Fibroblast of pulmonary artery (primary cell): ENCODE results near the gene SPPL2A.

Source experiments
- DNase-seq: peaks from one replicate; pipeline ENCODE4 v3.0.0-alpha.2; 2010; ENCODE audit warnings: low read depth
- H3K4me3 ChIP-seq: replicated peaks from 2 replicates; pipeline ENCODE4 v1.5.1; 2011; ENCODE audit warnings: low read depth, mild to moderate bottlenecking, control low read depth, low read length, moderate library complexity
- CTCF ChIP-seq: IDR thresholded peaks from 2 replicates; pipeline ENCODE4 v1.5.1; 2011; ENCODE audit warnings: mild to moderate bottlenecking, control low read depth, low read length, inconsistent platforms; ENCODE audit errors: missing control alignments

SPPL2A gene

DNA sequence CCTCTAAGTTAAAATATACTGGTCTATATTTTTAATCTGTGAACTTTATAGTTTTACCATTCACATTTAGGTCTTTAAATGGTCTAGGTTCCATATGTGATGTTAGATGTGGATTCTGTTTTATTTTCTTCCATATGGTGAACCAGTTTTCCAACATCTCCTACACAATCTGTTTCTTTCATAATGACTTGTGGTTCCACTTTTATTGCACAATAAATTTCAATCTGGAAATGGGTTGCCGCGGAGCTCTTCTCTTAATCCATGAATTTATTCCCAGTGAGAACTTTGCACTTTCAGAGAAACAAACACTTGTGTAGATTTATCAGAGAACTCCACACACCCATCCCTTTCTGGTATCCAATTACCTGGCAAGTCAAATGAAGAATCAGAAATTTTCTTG is 20.9 kb upstream of the SPPL2A start:
- no peak for DNase-seq
- TF ChIP-seq CTCF, result no peak
- no peak overlapping the region for H3K4me3 ChIP-seq

DNA sequence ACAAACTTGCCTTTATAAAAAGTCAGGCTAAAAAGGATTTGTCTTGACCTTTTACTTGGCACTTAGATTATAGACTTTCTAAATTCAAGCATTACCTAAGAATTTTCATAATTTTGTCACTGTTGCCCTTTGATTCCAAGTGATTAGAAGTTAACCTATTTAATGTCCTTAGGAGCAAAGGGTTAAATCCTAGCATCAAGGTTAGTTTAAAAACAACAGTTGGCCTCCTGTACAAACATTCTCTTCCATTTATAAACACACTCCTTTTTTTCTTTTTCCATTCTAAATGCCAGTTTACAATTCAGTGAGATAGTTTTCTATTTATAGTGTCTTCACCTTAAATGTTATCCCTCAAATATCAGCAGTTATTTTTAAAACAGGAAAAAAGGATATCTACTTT is 18.4 kb upstream of the SPPL2A start:
- DNase-seq, result no peak
- TF ChIP-seq CTCF, result no peak

GRCh38 chr15:50783411-50783810 is 17.9 kb upstream of the SPPL2A start:
- TF ChIP-seq CTCF, result no peak
- DNase-seq, result no peak
- no peak overlapping the region for H3K4me3 ChIP-seq

More for the DNA sequence above, 18.4 kb upstream of the SPPL2A start:
- H3K4me3 ChIP-seq, result no peak overlapping the region

DNA sequence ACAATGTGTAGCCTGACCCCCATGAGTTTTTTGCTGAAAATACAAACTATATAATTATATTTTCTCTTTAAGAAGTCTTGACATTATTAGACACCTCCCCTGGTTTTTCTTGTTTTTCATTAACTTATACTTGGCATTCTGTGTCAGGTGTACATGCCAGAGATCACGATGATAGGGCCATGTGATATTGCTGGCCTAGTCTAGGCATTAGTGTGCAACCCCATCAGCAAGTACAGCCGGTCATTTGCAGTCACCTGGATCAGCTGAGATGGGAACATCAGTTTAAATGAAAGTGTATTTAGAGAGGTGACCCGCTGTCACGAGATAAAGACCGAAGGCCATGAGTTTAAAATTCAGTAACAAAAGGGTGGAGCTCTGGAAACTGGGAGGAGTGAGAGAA is 12.6 kb upstream of the SPPL2A start:
- no peak for DNase-seq
- no peak for TF ChIP-seq CTCF
- no peak overlapping the region for H3K4me3 ChIP-seq

DNA sequence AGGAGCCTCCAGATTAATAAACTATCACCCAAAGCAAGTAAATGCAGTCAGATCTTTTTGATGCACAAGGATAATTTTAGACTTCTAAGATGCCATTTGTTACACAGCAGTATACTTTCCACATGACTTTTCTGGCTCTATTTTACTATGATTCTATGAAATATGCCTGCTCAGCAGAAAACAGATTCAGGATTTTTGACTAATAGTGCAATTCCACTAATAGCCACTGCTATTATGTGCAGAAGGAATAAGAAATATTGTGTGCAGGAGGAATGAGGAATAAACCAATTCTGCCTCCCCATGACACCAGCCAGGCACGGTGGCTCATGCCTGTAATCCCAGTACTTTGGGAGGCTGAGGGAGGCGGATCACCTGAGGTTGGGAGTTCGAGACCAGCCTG is 11.5 kb upstream of the SPPL2A start:
- TF ChIP-seq CTCF, result no peak
- DNase-seq, result no peak

GRCh38 chr15:50774450-50774849 is 8.9 kb upstream of the SPPL2A start:
- DNase-seq, result no peak
- TF ChIP-seq CTCF, result no peak

More for the DNA sequence above, 11.5 kb upstream of the SPPL2A start:
- no peak overlapping the region for H3K4me3 ChIP-seq

GRCh38 chr15:50773389-50773788 is 7.9 kb upstream of the SPPL2A start:
- TF ChIP-seq CTCF, result no peak
- no peak overlapping the region for H3K4me3 ChIP-seq
- DNase-seq, result no peak

More at GRCh38 chr15:50774450-50774849, 8.9 kb upstream of the SPPL2A start:
- H3K4me3 ChIP-seq, result no peak overlapping the region
